Neural crest cell (in vitro differentiated cells): ENCODE results near the gene MARCKS. TPM values are rescaled to one million over a fixed set of nuclear protein-coding genes. Genes with fewer than 3 reads are reported as not detected.
A peak's percentile ranks its signal among the peaks of the same experiment; 100 is the strongest.

Experiments used
- DNase-seq: peaks from one replicate; pipeline ENCODE4 v3.0.0; 2021; ENCODE audit warnings: low read depth, mixed read lengths, low spot score
- H3K27ac Mint-ChIP-seq: one replicate; pipeline ENCODE4 v1.8.0; 2021; ENCODE audit warnings: mild to moderate bottlenecking, mixed read lengths; ENCODE audit not compliant: unreplicated experiment
- H3K27me3 Mint-ChIP-seq: 2 replicates; pipeline ENCODE4 v1.8.0; 2021; ENCODE audit warnings: low read depth, mild to moderate bottlenecking, mixed read lengths
- H3K36me3 Mint-ChIP-seq: 2 replicates; pipeline ENCODE4 v1.8.0; 2021; ENCODE audit warnings: low read depth, mild to moderate bottlenecking, mixed read lengths
- H3K4me1 Mint-ChIP-seq: 2 replicates; pipeline ENCODE4 v1.8.0; 2021; ENCODE audit warnings: mixed read lengths
- H3K4me3 Mint-ChIP-seq: one replicate; pipeline ENCODE4 v1.8.0; 2021; ENCODE audit warnings: mild to moderate bottlenecking, mixed read lengths
- H3K9me3 Mint-ChIP-seq: 2 replicates; pipeline ENCODE4 v1.8.0; 2021; ENCODE audit warnings: mixed read lengths
- long read RNA-seq: library from polyadenylated mRNA; unstranded; transcript quantifications from one replicate; pipeline ENCODE4 v2.0.0, GENCODE V29; 2020
- total RNA-seq: library from RNA; stranded (reverse); gene quantifications from 2 replicates; pipeline ENCODE4 v1.2.1, GENCODE V29; 2021
- TF ChIP-seq, protein P1 (sequence below): fragments of 200-600 bp; sonication (generic); conservative IDR thresholded peaks from 2 replicates; pipeline ENCODE4 v1.5.0; 2021; ENCODE audit warnings: antibody characterized with exemption, mild to moderate bottlenecking

Gene MARCKS, protein sequence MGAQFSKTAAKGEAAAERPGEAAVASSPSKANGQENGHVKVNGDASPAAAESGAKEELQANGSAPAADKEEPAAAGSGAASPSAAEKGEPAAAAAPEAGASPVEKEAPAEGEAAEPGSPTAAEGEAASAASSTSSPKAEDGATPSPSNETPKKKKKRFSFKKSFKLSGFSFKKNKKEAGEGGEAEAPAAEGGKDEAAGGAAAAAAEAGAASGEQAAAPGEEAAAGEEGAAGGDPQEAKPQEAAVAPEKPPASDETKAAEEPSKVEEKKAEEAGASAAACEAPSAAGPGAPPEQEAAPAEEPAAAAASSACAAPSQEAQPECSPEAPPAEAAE
- 376 and 380 TPM in 2 replicates for total RNA-seq
- long read RNA-seq, partial matches to known transcripts, result 41 of 53 reads
- long read RNA-seq, other reads (novel, unspliced or antisense), result 12 of 53 reads

DNA sequence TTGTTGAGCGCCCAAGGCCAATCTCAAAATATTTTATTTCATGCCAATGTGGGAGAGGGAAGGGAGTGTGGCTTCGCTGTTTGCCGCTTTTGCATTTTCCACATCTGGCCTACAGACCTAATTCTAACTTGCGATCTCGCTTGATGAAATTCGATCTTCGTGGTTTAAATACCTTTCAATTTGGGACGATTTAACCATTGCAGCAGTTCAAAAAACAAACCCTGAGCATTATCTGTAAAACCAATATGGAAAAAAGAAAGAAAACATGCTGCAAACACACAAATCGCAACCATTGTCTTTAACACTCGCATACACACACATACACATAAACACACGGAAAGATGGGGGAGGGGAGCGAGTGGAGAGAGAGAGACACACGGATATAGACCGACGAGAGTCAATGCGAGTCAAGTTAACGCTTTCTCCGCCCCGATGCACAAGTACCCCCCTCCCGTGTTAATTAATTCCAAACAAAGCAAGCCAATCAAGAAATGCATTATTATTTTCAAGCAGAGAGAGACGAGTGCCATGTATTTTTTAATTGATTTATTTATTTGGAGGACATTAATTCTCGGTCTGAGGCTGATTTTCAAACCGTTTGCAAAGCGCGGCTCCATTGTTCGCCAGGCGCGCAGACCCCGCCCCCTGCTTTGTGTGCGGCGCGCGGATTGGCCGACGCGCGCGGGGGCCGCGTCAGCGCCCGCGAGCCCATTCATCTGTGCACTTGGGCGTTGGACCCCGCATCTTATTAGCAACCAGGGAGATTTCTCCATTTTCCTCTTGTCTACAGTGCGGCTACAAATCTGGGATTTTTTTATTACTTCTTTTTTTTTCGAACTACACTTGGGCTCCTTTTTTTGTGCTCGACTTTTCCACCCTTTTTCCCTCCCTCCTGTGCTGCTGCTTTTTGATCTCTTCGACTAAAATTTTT lies at the start of gene MARCKS:
TSS of gene MARCKS (plus strand) at position 721 of the 931 bp plus-strand sequence. CDS start 401 bp downstream, outside the sequence.
- Mint-ChIP-seq H3K27me3 (peaks cover 16% of the 10 kb centered on the region), H3K4me3 (no peak within 1 kb of the TSS), H3K9me3 (no peaks in the 10 kb centered on the region), H3K4me1 (peaks cover 26% of the 10 kb centered on the region), H3K27ac (no peak within 1 kb of the TSS), H3K36me3 (peaks cover 23% of the 10 kb centered on the region)
- TF ChIP-seq, protein P1, sequence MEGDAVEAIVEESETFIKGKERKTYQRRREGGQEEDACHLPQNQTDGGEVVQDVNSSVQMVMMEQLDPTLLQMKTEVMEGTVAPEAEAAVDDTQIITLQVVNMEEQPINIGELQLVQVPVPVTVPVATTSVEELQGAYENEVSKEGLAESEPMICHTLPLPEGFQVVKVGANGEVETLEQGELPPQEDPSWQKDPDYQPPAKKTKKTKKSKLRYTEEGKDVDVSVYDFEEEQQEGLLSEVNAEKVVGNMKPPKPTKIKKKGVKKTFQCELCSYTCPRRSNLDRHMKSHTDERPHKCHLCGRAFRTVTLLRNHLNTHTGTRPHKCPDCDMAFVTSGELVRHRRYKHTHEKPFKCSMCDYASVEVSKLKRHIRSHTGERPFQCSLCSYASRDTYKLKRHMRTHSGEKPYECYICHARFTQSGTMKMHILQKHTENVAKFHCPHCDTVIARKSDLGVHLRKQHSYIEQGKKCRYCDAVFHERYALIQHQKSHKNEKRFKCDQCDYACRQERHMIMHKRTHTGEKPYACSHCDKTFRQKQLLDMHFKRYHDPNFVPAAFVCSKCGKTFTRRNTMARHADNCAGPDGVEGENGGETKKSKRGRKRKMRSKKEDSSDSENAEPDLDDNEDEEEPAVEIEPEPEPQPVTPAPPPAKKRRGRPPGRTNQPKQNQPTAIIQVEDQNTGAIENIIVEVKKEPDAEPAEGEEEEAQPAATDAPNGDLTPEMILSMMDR, result no peak
- DNase-seq, result peak; percentile 80

DNA sequence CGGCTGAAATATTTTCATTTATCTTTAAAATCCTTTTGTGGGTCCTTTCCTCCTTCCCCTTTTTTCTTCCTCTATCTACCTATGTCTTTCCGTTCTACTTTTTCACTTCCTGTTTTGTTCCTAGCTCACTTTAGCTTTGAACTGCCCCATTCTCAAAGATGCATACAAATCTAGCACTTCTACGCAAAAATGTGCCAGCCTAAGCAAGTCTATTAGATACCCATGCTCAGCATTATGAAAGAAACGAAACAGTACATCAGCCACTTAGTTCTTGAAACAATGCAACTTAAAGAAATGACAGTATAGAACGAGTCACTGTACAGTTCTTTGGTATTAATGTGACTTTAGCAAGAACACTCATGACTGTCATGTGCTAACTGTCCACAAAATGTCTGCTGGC lies 47.3 kb upstream of the MARCKS start:
- H3K9me3 Mint-ChIP-seq, result peaks cover 5% of the 10 kb centered on the region
- H3K27ac Mint-ChIP-seq, result peak overlapping the region; percentile 28
- H3K4me3 Mint-ChIP-seq, result no peak overlapping the region
- H3K4me1 Mint-ChIP-seq, result no peaks in the 10 kb centered on the region
- H3K27me3 Mint-ChIP-seq, result no peaks in the 10 kb centered on the region
- H3K36me3 Mint-ChIP-seq, result no peaks in the 10 kb centered on the region
- DNase-seq, result no peak
- TF ChIP-seq, protein P1, result no peak

DNA sequence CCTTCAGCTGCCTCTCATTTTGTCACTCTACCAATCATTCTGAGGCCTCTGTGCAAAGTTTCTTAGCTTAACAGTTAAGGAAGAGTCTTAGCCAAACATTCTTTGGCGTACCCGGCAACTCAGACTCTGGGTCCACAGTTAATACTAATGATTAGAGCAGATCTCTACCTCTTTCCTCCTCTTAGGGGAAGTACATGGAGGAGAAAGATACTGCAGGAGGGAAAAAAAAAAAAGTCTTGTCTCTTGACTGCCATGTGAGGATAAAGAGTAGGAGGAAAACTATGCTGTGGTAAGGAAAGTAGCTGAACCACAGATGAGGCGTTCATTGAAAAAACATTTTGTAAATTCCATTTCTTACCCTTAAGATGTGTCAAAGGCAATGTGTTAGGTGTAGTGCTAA lies 44.0 kb upstream of the MARCKS start:
- no peaks in the 10 kb centered on the region for H3K4me1 Mint-ChIP-seq
- DNase-seq, result no peak
- peaks cover 7% of the 10 kb centered on the region for H3K9me3 Mint-ChIP-seq
- no peaks in the 10 kb centered on the region for H3K27me3 Mint-ChIP-seq
- no peaks in the 10 kb centered on the region for H3K36me3 Mint-ChIP-seq
- H3K4me3 Mint-ChIP-seq, result no peak overlapping the region
- no peak overlapping the region for H3K27ac Mint-ChIP-seq
- TF ChIP-seq, protein P1, result no peak

DNA sequence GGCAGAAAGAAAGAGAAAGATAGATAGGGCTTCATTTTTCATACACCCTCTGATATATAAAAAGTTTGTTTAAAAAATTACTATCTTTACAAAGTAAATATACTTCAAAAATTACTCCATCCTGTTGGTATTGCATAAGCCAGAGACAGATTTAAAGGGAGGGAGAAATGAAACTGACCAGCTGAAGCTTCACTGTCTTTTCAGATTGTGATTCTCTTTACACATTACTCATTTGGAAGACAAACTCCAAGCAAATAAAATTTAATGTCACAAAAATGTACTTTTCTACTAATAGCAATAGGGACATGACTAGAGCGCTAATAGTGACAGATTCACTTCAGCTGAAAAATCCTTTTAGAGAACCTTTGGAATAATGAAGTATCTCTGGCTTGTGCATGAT lies 38.6 kb upstream of the MARCKS start:
- no peaks in the 10 kb centered on the region for H3K27me3 Mint-ChIP-seq
- no peak overlapping the region for H3K4me3 Mint-ChIP-seq
- H3K27ac Mint-ChIP-seq, result no peak overlapping the region
- H3K4me1 Mint-ChIP-seq, result peaks cover 7% of the 10 kb centered on the region
- no peaks in the 10 kb centered on the region for H3K36me3 Mint-ChIP-seq
- TF ChIP-seq, protein P1, result no peak
- H3K9me3 Mint-ChIP-seq, result peaks cover 7% of the 10 kb centered on the region
- no peak for DNase-seq

DNA sequence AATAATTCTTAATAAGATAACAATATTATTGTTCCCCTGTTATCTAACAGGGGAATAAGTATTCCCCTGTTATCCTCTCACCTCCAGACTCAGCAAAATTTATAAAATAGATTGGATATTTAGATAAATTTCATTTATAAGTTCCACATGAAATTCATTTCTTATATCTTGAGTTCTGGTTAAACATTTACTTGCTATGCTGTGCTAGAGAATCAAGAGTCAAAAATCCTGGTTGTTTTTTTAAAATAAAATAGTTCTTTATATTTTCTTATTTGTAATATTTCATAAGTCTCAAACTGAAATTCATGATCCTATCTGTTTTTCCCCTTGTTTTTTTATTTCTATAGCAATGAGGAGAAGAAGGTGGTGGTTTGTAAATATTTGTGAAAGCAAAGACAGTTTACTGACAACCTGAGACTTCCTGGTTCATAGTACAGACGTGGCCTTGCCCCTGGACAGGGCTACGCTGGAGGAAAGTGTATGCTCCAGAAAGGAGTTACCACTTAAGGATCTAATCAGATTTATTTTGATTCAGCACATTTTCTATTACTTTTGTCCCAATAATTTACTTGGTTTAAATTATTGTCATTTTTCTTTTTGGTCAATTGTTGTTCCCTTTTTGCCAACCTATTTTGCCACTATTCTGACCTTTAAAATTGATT lies 37.8 kb upstream of the MARCKS start:
- TF ChIP-seq, protein P1, result no peak
- Mint-ChIP-seq H3K9me3 (peaks cover 4% of the 10 kb centered on the region), H3K27me3 (no peaks in the 10 kb centered on the region), H3K4me1 (peaks cover 15% of the 10 kb centered on the region), H3K36me3 (no peaks in the 10 kb centered on the region), H3K27ac (no peak overlapping the region), H3K4me3 (no peak overlapping the region)
- no peak for DNase-seq
